ENCODE results near the gene EARS2.
"Not testable (repeated sequence)": the region's sequence is repeated elsewhere in the genome, so short reads cannot be mapped to it uniquely, and the experiment has no call there.

The EARS2 gene

DNA sequence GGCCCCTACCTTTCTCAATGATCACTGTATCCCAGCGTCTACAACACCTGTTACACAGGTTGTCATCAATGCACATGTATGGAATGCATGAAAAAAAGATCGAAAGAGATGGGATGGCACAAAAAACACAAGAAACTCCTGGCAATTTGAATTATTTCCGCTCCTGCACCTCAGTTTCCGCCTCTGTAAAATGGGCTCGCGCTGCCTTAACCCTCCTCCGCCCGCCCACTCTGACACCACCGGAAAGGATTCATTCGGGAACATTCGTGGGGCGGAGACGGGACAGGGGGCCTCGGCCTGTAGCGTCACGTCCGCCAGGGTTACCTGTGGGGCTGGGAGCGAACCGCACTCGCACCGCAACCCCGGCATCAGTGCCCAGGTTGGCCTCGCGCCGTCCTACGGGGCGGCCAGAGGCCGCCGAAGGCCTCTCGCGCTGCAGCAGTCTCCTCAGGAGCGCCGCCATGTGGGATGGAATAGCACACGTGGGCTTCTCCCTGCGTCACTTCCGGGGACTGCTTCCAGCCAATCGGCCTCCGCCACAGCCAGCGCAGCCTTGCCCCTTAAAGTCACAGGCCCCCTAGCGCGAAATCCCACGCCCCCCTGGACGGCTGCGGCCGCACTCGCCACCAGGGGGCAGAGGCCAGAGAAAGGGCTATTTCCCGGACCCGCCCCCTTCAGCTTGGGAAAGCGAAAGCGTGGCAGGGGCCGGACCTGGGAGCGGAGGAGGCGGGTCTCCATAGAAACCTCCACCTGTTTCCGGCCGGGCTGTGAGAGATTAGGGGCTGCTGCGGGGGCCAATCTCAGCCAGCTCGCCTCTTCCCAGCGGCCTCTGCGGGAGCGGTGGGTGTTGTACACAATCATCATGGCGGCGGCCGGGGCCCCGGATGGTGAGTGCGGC is at the start of gene EARS2, which contains the start of gene UBFD1:
EARS2 (minus strand) TSS at position 470 of the 898 bp plus-strand sequence; CDS start at position 463, 7 bp downstream.
UBFD1 (plus strand) TSS at position 847 of the 898 bp plus-strand sequence; CDS start at position 863, 16 bp downstream.
- DNase-seq: peak; percentile 98

DNA sequence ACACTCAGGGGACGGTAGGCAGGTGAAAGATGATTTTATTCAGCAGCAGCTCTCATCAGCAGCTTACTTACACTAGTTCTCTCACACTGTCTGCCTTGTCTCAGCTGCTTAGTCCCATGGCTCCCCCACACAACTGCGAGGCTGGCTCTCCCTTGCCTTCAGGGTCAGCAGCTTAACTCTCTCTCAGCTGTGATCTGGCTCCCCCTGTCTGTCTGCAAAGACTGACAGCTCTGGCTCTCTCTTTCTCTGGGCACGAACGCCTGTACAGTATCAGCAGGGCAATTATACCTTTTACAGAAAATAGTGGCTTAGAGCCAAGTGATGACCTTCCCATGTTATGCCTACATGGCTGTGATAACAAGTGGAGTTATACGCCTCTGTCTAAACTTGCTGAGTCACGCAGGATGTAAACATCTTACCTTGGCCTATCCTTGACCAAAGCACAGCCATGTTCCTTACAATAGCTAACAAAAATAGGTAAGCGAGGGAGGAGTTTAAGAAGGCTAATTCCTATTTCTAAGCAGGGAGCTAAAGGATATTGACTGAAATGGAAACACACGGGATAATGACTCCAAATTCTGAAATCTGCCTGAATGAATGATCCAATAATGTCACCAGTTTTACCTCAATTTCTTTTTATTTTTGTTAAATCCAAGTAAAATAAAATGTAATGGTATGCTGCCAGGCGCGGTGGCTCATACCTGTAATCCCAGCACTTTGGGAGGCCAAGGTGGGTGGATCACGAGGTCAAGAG is 40.0 kb upstream of the EARS2 start:
- peak; percentile 73 for DNase-seq

DNA sequence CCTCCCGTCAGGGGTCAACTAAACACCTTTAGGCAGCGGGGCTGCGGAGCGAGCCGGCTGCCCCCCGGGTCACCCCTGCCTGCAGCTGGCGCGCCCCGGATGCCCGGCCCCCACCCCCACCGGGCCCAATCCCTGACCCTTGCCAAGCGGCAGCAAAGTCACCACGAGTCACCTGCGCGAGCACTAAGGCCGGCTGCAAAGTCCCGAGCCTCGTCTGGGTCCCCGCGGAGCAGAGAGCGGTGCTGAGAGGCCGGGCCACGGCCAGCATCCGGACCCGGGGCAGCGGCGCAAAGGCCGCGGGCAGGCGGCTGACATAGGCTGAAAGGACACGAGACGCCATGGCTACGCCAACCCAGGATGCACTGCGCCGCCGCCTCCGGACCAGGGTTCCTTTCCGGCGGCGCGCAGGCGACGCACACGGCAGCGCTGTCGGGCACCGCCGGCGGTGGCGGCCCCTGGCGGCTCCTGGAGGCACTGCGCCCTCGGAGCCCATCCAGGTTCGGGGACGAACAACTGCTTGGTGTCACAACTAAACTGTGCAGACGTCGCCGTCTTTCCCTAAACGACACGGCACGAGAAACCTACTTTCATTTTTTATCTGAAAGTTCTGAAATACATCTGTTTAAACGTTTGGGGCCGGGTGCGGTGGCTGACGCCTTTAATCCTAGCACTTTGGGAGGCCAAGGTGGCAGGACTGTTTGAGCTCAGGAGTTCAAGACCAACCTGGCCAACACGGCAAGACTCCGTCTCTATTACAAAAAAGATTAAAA is 39.0 kb upstream of the EARS2 start, which contains the start of gene NDUFAB1:
NDUFAB1 (minus strand) TSS at position 366 of the 770 bp plus-strand sequence; CDS start at position 340, 26 bp downstream.
- peak; percentile 93 for DNase-seq

DNA sequence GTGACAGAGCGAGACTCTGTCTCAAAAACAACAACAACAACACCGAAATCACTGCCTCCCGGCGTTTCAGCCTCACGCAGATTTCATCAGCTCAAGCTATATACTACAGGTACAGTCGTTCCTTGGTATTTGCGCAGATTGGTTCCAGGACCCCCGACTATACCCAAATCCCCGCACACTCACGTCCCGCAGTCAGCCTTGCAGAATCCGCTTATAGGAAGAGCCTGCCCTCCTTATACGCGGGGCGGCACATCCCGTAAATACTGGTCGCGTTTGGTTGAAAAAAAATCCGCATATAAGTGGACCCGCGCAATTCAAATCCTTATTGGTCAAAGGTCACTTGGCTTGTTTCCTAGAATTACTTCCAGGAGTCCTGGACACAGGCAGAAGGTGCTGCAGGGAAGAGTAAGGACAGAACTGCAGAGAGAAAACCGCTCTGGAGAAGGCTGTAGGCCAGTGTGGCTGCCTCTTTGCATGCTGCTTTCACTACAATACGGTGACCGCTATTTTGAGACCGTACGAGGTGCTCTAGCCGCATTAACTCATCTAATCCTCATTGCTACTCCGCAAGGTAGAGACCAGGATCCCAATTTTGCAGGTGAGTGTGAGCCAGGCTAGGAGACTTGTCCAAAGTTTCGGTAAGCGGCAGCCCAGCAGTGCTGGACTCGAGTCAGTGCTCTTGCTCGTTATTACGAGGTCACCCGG is 38.2 kb upstream of the EARS2 start:
- DNase-seq: peak; percentile 45

DNA sequence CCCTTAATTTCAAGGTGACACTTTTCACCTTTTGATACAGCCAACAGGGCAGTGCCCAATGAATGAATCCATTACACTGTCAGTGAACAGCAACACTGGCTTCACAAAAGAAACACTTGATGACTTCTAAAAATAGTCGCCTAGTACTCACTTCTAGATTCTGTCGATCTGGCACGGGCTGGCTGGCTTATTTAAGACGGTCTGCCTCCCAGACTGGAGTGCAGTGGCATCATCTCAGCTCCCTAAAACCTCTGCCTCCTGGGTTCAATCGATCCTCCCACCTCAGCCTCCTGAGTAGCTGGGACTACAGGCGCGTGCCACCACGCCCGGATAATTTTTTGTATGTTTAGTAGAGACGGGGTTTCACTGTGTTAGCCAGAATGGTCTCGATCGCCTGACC is 37.0 kb upstream of the EARS2 start:
- DNase-seq: no peak

DNA sequence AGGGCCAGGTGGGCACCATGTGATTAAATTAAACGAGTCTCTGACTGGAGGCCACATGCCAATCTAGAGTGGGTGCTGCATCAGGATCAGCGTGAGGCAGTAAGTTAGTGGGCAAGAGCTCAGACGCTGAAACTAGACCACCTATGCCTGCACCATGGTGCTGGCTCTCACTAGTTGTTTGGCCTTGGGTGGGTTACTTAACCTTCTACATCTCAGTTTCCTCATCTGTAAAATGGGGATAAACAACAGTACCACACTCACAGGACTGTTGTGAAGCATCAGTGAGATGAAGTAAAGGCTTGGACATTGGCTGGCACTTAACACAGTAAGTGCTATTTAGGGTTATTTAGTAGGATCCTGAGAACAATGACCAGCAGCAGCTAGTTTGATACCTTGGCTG is 33.0 kb upstream of the EARS2 start:
- no peak for DNase-seq

DNA sequence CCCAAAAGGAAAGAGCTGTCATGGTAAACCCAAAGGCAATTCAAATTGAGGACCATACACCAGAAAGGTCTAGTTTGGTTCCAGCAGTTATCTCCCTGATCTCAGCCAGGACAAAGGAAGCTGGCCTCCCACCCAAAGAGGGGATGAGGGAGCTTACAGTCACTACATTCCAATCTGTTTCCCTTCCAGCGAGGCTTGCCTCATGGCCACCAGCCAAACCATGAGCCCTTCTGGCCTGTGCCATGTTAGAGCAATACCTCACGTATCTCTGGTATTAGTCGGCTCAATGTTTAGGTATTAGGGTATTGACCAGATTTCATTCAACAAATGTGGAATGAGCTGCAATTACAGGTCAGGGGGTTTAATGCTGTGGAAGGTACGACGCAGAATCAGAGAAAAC is 30.6 kb upstream of the EARS2 start:
- DNase-seq: no peak

DNA sequence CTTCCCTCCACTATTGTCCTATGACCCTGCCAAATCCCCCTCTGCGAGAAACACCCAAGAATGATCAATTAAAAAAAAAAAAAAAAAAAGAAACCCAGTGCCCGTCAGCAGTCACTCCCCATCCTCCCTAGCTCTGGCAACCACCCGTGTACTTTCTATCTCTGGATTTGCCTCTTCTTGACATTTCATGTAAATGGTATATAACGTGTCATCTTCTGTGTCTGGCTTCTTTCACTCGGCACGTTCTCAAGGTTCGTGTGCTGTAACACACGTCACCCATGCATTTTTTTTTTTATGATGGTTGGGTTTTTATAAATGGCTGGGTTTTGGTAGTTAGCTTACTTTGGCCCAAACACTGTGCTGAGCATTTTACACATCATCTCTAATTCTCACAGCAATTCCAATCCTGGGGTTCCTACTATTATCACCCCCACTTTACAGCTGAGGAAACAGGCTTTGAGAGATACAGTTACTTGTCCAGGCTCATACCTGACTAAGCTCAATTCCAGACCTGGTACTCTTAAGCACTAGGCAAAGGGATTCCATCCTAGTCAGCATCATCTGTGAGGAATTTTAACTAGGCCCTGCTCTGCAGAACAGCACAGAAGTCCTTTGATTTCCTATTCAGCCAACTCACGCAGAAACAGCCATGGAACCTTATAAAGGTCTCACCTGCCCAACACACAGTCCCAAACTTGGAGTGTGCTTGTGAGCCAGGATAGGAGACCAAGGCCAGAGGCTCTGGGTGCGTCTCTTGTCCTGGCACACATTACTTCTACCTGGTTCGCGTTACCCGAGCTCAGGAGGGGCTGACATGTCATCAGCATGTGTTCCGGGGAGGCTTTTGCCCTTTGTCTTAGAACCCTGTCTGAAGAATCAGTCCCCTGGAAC is 27.3 kb upstream of the EARS2 start:
- no peak for DNase-seq

DNA sequence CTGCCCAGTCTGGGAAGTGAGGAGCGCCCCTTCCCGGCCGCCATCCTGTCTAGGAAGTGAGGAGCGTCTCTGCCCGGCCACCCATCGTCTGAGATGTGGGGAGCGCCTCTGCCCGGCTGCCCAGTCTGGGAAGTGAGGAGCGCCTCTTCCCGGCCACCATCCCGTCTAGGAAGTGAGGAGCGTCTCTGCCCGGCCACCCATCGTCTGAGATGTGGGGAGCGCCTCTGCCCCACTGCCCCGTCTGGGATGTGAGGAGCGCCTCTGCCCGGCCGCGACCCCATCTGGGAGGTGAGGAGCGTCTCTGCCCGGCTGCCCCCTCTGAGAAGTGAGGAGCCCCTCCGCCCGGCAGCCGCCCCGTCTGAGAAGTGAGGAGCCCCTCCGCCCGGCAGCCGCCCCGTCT is 26.1 kb upstream of the EARS2 start:
- not testable (repeated sequence) for DNase-seq

DNA sequence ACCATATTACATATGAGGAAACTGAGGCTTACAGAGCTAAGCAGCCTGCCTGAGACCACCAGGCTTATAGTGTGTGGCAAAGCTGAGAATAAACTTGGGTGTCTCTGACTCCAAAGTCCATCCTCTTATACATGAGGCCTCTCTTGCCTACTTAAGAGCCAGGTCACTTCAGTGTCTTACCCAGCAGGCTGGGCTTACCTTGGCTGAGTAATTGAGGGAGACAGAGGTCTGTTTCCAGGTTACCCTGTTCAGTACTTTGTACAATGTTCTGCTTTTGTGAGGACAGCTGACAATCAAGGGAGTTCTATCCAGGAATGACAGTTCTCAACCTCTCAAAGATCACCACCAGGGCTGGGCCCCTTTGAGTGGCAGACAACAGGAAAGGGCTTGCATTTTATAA is 24.6 kb upstream of the EARS2 start:
- DNase-seq: no peak

DNA sequence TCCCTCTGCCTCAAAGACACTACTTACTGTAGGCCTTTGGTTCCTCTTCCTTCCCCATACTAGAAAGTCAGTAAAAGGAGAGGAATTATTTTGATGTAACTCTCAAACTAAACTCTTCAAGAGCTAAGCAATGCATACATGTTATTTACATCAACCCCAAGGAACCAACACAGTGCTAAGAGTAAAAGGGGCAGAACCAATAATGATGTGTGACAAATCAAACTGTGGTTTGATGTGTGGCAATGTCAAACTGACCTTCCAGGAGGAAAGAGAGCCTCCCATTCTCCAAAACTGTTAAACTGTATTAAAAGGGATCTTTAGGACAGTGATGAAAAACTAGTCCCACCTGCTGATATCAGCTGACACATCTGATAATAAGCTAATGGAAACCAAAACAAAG is 23.2 kb upstream of the EARS2 start:
- no peak for DNase-seq

DNA sequence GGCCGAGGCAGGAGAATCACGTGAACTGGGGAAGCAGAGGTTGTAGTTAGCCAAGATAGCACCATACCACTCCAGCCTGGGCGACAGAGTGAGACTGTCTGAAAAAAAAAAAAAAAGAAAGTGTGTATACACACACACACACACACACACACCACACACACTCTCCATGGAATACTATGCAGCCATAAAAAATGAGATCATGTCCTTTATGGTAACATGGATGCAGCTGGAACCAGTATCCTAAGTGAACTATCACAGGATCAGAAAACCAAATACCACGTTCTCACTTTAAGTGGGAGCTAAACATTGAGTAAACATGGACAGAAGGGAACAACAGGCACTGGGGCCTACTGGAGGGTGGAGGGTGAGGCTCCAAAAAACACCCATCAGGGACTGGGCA is 22.2 kb upstream of the EARS2 start:
- DNase-seq: no peak

DNA sequence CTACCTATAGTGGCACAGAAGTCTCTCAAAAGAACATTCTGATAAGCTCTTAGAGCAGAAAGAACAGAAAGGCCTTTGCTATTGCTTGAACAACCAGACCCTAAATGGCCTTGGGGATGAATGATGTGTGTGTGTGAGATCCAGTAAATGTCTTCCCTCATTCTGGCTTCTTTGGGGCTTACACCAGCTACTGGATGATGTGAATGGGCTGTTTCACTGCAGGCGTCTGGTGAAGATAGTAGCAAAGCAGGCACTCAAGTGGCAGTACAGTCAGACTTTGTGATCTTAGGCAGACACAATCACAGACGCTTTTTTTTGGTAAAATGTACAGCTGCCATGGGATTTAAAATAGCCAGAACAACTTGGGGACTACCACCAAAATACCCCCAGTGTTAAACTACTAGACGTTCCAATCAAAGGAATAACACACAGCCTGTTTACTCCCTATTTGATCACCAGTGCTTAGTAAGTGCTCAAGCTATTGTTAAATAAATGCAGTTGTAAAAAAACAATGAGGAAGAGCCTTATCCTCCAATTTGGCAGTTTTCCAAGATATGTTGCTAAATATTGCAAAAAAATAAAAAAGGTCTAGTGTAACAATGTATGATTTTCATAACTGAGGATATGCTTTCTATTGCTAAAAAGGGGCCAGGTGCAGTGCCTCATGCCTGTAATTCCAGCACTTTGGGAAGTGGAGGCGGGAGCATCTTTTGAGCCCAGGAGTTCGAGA is 21.1 kb upstream of the EARS2 start:
- DNase-seq: peak; percentile 19

DNA sequence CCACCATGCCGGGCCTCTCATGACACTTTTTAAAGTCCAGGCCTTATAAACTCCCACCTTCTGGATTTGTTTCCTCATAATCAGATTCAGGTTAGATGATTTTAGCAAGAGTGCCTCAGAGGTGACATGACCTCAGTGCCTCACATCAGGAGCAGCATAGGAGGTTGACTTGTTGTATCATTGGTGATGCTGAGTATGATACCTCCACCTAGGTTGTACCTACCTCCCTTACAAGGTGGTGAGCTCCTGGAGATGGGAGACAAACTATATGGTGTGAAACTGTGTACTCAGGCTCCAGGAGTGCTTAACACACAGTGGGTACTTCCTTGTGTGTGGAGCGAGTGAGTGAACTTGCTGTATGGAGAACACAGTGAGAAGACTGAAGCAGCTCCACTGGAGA is 20.3 kb upstream of the EARS2 start:
- DNase-seq: no peak

DNA sequence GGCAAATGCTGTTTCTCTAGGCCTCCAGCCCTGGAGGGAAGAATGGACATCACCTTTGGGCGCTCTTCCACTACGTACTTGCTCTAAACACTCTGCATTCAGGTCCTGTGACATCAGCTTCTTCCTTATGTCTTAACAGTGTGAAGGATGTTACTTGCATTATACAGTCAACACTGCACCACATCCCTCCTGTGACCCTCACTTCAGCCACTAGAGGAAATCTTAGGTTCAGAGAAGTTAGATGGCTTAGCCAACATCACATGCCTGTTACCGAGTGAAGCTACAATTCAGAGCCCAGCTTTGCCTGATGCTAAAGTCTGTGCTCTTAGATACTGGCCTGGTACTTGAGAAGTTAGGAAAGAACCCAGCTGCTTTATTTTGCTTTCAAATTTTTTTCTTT is 18.7 kb upstream of the EARS2 start:
- no peak for DNase-seq

DNA sequence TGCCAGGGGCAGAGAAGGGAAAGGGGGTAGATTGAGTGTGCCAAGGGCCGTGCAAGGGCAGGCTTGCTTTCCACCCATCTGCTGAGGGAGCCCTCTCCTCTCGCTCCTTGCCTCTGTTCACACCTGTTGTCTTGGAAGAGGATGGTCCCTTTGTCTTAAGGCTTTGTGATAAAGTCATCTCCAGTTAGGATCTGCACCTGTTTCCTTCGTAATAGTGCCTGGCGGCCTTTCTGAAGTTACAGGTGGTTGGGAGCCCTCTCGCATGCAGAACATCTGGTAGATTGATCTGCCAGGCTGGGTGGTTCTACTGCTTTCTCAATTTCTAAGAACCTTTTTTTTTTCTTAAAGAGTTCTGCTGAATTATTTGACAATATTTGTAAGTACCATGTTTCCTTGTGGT is 16.7 kb upstream of the EARS2 start:
- no peak for DNase-seq

DNA sequence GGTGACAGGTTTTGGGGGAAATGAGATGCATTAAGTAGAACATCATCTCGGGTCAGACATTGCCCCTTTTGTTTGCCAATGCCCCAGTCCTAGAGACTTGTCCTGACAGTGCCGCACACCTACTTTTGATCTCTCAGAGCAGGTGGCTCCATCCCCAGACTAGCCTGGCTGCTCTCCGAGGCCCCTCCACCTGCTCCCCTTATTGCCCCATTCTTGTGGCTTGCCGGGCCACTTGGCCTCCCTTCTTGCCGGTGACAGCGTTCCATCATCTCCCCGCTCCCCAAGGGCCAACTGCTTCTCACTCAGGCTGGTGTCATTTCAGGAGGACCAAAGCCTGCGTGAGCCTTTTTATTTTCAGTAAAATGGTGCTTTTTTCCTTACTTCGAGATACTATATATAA is 15.2 kb upstream of the EARS2 start:
- no peak for DNase-seq

DNA sequence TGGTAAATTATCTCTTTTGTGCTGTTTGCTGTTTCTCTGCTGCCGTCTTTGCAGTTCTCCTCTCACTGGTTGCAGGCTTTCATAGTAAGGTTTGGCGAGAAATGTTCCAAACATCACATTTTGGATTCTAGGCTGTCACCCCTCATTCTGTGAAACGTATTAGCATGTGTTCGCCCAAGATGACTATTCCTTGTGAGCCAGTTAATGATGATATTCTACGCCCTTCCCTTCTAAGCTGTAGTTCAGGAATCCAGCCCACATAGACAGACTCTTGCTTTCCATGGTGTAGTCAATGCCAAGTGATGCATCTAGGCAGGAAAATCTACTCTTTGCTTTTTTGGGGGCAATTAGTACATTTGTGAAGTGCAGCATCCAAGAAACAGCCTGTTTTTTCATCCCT is 14.7 kb upstream of the EARS2 start:
- DNase-seq: no peak

DNA sequence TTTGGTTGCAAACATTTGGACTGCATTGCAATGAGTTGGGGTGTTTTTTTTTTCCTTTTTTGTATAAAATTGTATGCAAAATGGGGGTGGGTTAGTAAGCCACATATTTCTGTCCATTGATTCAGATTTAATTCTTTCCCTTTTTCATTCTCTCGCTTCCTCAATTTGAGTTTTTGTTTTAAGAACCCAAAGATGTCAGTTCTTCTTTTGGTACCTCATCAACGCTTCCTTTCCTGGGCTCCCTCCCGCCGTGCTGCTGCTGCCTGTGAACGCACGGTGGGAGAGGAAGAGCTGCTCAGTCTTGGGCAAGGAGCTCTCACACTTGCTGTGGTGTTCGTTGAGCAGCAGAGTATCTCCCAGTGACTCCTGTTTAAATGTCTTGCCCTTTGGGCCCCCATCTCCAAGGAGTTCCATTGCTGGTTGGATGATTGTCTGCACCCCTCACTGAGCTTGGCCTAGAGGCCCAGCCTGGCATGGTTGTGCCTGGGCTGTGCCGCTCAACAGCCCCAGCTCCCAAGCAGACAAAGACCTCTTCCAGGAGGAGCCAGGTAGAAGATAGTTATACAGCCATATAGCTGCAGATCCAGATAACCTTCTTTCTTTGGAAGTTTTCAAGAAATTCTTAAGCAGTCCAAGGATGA is 14.0 kb upstream of the EARS2 start:
- no peak for DNase-seq

DNA sequence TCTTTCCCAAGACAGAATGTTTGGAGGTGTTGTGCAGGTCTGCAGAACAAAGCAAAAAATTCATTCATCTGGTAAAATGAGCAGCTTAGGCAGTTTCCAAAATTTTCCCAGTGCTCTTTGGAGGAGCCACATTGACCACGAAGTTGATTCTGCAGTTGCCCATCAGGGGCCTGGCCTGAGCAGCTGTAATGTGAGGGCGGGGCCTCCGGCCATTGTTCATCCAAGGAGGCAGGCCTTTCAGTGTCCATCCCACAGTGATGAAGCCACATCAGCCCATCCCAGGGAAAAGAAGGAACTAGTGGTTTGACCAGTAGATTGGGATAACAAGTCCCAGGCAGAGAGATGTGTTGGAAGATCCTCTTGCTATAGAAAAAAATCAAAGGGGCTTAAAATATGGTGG is 10.5 kb upstream of the EARS2 start:
- no peak for DNase-seq

Data from DMS53 (cell line).